ENCODE measurements around the gene CDH22. TPM values are rescaled to one million over a fixed set of nuclear protein-coding genes. Genes with fewer than 3 reads are reported as not detected.

Gene CDH22
- total and polyA plus RNA-seq, 4 donors = 0.03 to 0.25 (median 0.09) TPM

- TF ChIP-seq CTCF (IDR thresholded peaks at IDR 0.05; ENCODE audit: control extremely low read depth, extremely low read depth) = no peak
- Histone ChIP-seq H3K4me1 (ENCODE audit: control insufficient read depth in 5 of 5, insufficient read depth in 5 of 5, low read length in 5 of 5) (peaks cover 0 to 19% (median 0%) of the 10 kb centered on the region in 5 donors), H3K27ac (ENCODE audit: low read depth in 1 of 2, low read length in 1 of 2) (no peak overlapping the region), H3K27me3 (ENCODE audit: control insufficient read depth in 3 of 3, insufficient read depth in 3 of 3, low read length in 2 of 3) (peaks cover 4 to 59% (median 51%) of the 10 kb centered on the region in 3 donors), H3K4me3 (no peak overlapping the region), H3K36me3 (ENCODE audit: control insufficient read depth in 4 of 4, insufficient read depth in 4 of 4, low read length in 4 of 4) (no peaks in the 10 kb centered on the region), H3K9ac (ENCODE audit: insufficient read depth in 1 of 2, low read length in 2 of 2) (no peak overlapping the region), H3K9me3 (ENCODE audit: control insufficient read depth in 4 of 4, insufficient read depth in 3 of 4, low read length in 3 of 4) (no peaks in the 10 kb centered on the region)
- 24 to 32% methylated on average over 10 of the region's 10 CpGs for WGBS, 2 donors
- ATAC-seq (ENCODE audit: insufficient read depth, low FRiP score) = no peak
- DNase-seq = no peak
These were observed 1.6 kb downstream of the CDH22 start for GRCh38 chr20:46306743-46307138.

GRCh38 chr20:46305973-46306360, 2.3 kb downstream of the CDH22 start:
- no peak for TF ChIP-seq CTCF (IDR thresholded peaks at IDR 0.05; ENCODE audit: control extremely low read depth, extremely low read depth)
- H3K4me3 ChIP-seq = no peak overlapping the region
- peaks cover 0 to 20% (median 0%) of the 10 kb centered on the region in 5 donors for H3K4me1 ChIP-seq (ENCODE audit: control insufficient read depth in 5 of 5, insufficient read depth in 5 of 5, low read length in 5 of 5)
- H3K36me3 ChIP-seq (ENCODE audit: control insufficient read depth in 4 of 4, insufficient read depth in 4 of 4, low read length in 4 of 4) = no peaks in the 10 kb centered on the region
- H3K9me3 ChIP-seq (ENCODE audit: control insufficient read depth in 4 of 4, insufficient read depth in 3 of 4, low read length in 3 of 4) = no peaks in the 10 kb centered on the region
- DNase-seq (no peak), ATAC-seq (ENCODE audit: insufficient read depth, low FRiP score) (no peak)
- no peak overlapping the region for H3K27ac ChIP-seq (ENCODE audit: low read depth in 1 of 2, low read length in 1 of 2)
- peaks cover 4 to 52% (median 43%) of the 10 kb centered on the region in 3 donors for H3K27me3 ChIP-seq (ENCODE audit: control insufficient read depth in 3 of 3, insufficient read depth in 3 of 3, low read length in 2 of 3)
- 61 to 74% methylated on average over 9 of the region's 9 CpGs for WGBS, 2 donors
- no peak overlapping the region for H3K9ac ChIP-seq (ENCODE audit: insufficient read depth in 1 of 2, low read length in 2 of 2)

- H3K36me3 ChIP-seq (ENCODE audit: control insufficient read depth in 4 of 4, insufficient read depth in 4 of 4, low read length in 4 of 4) = no peaks in the 10 kb centered on the region
- H3K9me3 ChIP-seq (ENCODE audit: control insufficient read depth in 4 of 4, insufficient read depth in 3 of 4, low read length in 3 of 4) = no peaks in the 10 kb centered on the region
- H3K4me1 ChIP-seq (ENCODE audit: control insufficient read depth in 5 of 5, insufficient read depth in 5 of 5, low read length in 5 of 5) = peaks cover 0 to 20% (median 0%) of the 10 kb centered on the region in 5 donors
- no peak overlapping the region for H3K27ac ChIP-seq (ENCODE audit: low read depth in 1 of 2, low read length in 1 of 2)
- no peak overlapping the region for H3K9ac ChIP-seq (ENCODE audit: insufficient read depth in 1 of 2, low read length in 2 of 2)
- peaks cover 4 to 48% (median 38%) of the 10 kb centered on the region in 3 donors for H3K27me3 ChIP-seq (ENCODE audit: control insufficient read depth in 3 of 3, insufficient read depth in 3 of 3, low read length in 2 of 3)
- WGBS, 2 donors = 17% methylated on average over 12 of the region's 12 CpGs
- no peak overlapping the region for H3K4me3 ChIP-seq
- TF ChIP-seq CTCF (IDR thresholded peaks at IDR 0.05; ENCODE audit: control extremely low read depth, extremely low read depth) = no peak
- DNase-seq (peak; percentile 42 to 81 (median 65)), ATAC-seq (ENCODE audit: insufficient read depth, low FRiP score) (no peak)
These were observed 2.8 kb downstream of the CDH22 start for GRCh38 chr20:46305331-46305972.

Measured in lung (tissue), 12 donors.